Effector CD8-positive, alpha-beta T cell (primary cell): ENCODE data around the gene CALML3.

Experiments used
- DNase-seq: peaks from one replicate; lab custom pipeline; 2025; lab: John Stamatoyannopoulos, UW

CALML3 gene

GRCh38 chr10:5538892-5539651, 14.3 kb downstream of the CALML3 start:
- no peak for DNase-seq

- no peak for DNase-seq
Observed at GRCh38 chr10:5540080-5540479, 15.3 kb downstream of the CALML3 start.

GRCh38 chr10:5540891-5541290, 16.1 kb downstream of the CALML3 start:
- DNase-seq = no peak

- no peak for DNase-seq
Observed at GRCh38 chr10:5542100-5542499, 17.3 kb downstream of the CALML3 start.

GRCh38 chr10:5543623-5544022, 18.9 kb downstream of the CALML3 start:
- DNase-seq = no peak

- DNase-seq = no peak
Observed at GRCh38 chr10:5544216-5544805, 19.6 kb downstream of the CALML3 start.

- no peak for DNase-seq
Observed at GRCh38 chr10:5545011-5545410, 20.2 kb downstream of the CALML3 start.

- DNase-seq = no peak
Observed at GRCh38 chr10:5545426-5545777, 20.6 kb downstream of the CALML3 start.

GRCh38 chr10:5545778-5546710, 21.3 kb downstream of the CALML3 start:
- DNase-seq = no peak

- DNase-seq = no peak
Observed at GRCh38 chr10:5546891-5547680, 22.3 kb downstream of the CALML3 start.

GRCh38 chr10:5547681-5547930, 22.8 kb downstream of the CALML3 start:
- DNase-seq = no peak

- no peak for DNase-seq
Observed at GRCh38 chr10:5547931-5548660, 23.3 kb downstream of the CALML3 start.

- no peak for DNase-seq
Observed at GRCh38 chr10:5549462-5550249, 24.9 kb downstream of the CALML3 start.

GRCh38 chr10:5550250-5550545, 25.4 kb downstream of the CALML3 start:
- DNase-seq = no peak

- DNase-seq = no peak
Observed at GRCh38 chr10:5550621-5551530, 26.1 kb downstream of the CALML3 start.

- no peak for DNase-seq
Observed at GRCh38 chr10:5551531-5552375, 27.0 kb downstream of the CALML3 start.

- DNase-seq = no peak
Observed at GRCh38 chr10:5552376-5553321, 27.9 kb downstream of the CALML3 start.
